COR-L47 (cell line): Measurements from ENCODE around the gene POU2AF3.
"Not testable (repeated sequence)": the region's sequence is repeated elsewhere in the genome, so short reads cannot be mapped to it uniquely, and the experiment has no call there.

Experiments used
- DNase-seq: peaks from one replicate; lab custom pipeline; 2025; lab: John Stamatoyannopoulos, UW

The POU2AF3 gene

DNA sequence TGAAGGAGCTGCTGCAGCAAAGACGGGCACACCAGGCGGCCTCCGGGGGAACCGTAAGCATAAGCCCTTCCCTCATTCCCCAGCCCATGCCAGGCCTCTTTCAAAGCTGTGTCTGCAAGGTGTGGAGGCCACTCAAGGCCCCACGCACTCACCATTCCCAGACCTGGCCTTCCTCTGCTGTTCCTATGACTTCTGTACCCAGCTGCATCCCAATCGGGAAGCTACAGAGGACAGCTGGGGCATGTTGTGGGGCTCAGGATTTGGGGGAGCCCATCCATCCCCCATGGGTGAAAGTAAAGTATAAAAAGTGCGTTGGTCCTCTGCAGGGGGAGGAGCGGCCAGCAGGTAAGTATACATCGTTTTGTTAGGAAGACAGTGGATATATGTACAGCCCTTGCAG, 2.2 kb downstream of the POU2AF3 start:
- DNase-seq: no peak

DNA sequence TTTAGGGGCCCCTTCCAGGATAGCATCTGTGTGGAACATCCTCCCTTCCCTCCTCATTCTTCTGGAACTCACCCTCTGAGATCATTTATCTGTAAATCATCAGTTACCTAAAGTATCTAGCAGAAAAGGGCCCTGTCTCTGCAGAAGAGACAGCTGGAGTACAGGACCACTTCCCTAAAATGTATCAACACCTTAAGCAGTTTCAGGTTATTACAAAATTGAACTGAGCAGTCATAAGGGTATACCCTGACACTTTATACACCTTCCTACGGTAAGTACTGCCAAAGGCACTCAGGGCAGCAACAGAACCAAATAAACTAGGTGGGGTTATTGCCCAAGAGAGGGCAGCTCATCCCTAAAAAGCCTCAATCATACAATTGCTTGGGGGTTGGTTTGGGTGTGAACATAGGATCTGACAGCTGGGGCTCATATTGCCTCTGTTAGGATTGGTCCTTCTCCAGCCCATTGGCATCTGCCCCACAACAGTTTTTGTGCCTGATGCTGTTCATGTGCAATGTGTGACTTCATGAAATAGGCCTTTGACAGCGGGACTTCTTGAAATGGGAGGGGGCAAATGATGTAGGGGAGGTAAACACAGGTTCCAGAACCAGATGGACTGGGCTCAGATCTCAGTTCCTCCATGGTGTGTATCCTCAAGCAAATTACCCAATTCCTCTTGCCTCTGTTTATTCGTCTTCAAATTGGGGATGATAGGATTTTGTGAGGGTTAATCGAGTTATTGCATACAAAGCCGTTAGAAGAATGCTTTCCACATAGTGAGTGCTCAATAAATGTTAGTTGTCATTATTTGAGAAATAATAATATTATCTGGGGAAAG, 2.9 kb downstream of the POU2AF3 start:
- peak; percentile 60 for DNase-seq

DNA sequence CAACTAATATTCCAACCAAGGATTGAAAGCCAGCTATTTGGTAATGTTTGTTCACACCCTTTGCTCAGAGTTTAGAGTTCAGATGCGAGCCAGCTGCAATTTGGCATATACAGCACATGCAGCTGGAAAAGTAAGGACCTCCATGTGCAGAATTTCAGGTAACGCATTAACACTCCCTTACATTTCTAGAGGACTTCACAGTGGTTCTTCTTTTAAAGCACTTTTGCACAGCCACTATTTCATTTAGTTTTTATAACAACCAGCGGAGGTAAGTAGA, 3.4 kb downstream of the POU2AF3 start:
- no peak for DNase-seq

DNA sequence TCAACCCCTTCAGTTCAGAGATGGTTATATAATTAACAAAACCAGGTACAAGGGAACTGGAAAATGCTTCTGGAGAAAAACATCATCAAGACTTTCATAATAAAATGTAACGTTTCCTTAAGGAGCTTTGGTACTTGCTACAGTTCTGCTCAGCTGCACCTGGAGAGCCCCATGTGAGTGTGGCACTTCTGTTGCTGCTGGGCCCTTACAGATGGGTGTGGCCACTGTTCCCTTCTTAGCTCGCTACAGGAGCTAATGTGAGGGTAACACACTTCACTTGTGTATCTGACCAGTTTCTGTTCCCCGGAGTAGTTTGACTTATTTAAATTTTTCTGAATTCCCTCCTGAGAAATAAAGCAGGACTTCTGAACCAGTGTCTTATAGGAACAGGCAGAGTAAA, 4.0 kb downstream of the POU2AF3 start:
- DNase-seq: no peak

DNA sequence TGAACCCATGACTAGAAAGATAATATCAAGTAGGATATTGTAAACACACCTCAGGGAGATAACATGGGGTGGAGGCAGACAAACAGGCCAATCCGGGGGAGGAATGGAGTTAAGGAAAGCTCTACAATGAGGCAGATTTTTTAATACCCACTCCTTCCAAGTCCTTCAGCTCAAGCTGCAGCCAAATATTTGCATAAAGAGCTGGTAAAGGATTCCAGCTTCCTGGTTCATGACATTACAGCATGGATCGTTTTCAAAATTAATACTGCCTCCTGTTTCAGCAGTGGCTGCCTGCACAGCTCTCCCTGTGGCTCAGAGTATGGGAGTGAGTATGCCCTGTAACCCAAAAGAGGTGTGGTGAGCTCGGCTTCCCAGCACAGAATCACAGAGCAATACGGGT, 5.1 kb downstream of the POU2AF3 start:
- no peak for DNase-seq

DNA sequence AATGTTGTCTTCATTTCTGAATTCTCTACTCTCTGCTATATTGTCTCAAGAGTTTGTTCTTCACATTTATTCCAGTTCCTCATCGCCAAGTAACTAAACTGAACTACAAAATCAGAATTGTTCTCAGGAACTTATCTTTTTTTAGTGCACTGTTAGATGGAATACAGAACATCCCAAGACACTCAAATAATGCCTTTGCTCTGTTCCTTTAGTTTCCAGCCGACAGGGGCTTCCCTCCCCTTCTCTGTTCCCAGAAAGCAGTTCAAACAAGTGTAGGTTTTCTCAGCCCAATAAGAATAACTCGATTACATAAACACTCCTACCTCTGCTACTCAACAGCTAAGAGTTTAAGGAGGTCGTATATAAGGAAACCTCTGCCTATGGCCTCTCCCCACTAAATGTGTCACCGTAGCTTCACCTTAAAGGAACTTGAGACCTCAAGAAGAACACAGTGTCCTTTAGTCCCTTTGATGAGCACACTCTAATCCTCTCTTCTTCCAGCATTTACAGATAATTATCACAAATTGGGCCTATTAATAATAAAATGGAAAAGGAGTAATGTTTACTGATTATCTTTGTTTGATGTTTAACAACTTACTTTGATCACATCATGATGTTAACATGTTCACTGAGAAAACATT, 6.9 kb downstream of the POU2AF3 start:
- no peak for DNase-seq

DNA sequence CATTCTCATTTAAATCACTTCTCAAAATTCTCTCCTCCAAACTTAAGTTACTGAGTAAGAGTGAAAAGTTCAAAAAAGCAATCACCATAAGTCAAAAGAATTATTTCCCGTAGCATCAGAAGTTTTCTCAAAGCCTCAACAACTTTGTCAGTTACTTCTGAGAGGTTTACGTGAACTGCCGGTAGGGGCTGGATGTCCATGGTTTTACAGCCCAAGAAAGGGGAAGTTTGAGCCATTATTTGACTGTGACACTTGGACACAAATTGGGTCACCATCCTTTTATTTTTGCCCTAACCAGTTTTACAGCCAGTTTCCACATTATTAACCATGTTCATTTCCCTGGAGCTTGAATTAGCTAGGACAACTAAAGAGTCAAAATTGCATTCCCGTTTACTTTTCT, 7.5 kb downstream of the POU2AF3 start:
- no peak for DNase-seq

DNA sequence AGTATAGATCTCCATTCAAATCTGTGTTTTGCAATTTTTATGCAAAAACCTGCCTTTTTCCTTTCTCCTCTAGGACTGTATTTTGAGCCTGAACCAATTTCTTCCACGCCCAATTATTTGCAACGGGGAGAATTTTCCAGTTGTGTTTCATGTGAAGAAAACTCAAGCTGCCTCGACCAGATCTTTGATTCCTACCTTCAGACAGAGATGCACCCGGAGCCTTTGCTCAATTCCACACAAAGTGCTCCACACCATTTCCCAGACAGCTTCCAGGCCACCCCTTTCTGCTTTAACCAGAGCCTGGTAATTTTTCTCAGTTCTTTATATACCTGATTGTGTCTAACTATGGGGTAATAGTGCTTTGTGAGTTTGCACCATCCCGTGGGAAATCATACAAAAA, 8.0 kb downstream of the POU2AF3 start:
- no peak for DNase-seq

DNA sequence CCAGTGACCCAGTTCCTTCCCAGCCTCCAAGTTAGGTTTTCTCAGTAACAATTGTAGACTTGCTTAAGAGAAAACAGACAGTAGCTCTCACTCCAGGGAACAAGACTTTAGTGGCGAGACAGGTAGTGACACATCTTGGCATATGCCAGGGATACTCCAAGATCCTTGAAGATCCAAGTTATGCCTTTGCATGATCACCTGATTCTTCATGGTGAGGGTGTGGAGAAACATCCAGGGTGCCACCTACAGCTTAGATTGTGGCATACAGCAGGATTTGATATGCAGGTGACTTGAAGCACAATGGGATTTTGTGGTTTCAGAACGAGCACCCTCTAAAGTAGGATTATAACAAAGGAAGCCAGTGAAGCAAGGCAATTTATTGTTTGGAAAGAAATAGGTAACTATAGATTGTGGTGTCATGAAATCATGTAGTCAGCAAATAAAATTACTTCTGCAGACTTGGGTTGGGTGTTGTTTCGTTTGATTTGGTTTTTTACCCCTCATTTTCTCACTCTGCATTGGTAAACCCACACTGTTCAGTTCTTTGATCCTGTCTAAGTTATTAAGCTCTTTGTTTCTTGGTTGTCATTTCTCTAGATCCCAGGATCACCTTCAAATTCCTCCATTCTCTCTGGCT, 9.2 kb downstream of the POU2AF3 start:
- DNase-seq: peak; percentile 27

DNA sequence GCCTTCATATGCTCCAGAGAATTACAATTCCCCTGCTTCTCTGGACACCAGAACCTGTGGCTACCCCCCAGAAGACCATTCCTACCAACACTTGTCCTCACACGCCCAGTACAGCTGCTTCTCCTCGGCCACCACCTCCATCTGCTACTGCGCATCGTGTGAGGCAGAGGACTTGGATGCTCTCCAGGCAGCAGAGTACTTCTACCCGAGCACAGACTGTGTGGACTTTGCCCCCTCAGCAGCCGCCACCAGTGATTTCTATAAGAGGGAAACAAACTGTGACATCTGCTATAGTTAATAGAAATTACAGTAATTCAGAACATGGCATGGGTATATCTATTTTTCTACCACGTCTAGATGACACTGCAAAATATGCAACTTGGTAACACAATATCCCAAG, 9.8 kb downstream of the POU2AF3 start:
- DNase-seq: peak; percentile 87

DNA sequence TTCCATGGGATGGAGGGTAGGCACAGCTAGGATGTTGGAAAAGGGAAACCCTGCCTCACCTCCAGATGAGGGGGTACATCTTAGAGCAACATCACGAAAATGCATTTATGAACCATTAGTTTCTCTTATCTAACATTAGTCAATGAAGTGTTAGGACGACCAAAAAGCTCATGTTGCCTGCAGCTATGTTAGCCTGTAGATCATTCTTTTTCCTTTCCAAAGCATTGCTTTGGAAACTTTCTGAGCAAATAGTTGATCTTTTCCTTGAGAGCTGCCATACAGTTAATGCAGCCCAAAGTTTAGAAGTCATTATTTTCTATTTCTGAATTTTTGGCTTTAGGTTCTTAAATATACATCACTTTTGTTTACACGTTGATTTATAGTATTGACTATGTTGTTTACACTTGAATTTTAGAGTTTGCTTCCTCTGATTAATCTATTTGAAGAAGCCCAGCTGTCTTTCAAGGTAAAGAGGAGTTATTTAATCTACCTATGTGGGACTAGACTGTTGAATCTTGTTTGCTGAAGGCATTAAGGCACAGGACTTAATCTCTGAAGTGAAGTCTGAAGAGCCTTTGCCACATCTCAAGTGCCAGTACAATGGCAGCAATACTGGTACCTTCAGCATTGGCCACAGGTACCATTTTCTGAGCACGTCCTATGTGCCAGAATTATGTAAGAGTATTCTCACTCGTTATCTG, 11.0 kb downstream of the POU2AF3 start:
- DNase-seq: no peak

DNA sequence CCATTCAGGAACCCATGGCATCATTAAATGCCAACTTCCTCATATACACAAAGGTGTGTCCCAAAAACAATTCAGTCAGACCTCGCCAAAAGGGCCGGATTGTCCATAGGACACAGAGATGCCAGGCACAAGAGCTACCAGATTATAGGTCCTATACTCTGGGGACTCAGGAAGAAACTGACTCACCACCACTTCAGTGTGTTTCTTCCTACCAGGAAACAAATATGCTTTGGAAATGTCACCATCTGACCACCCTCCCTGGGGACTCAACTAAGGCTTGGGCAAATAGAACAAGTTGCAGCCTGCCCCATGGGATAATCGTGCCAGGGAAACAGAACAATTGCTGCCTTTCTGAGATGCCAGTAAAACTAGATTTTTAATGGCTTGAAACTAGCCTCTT, 11.7 kb downstream of the POU2AF3 start:
- DNase-seq: peak; percentile 70

DNA sequence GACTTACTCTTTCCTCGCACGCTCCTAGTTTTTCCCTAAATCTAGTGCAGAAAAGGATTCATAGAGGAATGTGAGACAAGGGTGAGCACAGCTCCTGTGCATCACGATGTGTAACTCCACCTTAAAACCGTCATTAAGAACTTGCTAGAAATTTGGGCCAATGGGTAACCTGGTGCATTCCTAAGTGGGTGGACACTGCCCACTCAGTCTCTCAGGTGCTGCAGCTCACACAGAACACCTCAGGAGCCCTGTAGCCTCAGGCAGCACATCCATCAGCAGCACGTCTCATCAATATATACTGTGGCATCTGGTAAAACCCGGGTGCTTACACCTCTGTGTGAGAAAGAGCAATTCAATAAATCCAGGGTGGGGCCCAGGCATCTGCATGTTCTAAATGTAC, 12.4 kb downstream of the POU2AF3 start:
- DNase-seq: no peak

DNA sequence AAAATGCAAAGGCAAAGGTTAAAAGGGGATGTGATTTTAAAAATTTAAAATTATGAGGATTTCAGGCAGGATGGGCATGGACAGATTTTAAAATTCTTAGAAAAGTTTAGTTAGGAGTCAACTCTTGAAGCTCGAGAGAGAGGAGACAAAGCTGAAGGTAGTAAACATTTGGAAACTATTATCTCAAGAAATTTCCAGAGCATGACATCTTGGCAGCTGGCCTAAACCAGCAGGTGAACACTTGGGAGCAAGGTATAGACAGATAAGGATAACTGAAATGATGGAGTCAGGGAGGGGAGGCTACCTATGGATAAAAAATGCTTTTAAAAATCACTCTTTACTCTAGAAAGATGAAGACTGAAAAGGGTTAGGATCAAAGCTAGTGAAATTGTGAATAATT, 13.7 kb downstream of the POU2AF3 start:
- no peak for DNase-seq

DNA sequence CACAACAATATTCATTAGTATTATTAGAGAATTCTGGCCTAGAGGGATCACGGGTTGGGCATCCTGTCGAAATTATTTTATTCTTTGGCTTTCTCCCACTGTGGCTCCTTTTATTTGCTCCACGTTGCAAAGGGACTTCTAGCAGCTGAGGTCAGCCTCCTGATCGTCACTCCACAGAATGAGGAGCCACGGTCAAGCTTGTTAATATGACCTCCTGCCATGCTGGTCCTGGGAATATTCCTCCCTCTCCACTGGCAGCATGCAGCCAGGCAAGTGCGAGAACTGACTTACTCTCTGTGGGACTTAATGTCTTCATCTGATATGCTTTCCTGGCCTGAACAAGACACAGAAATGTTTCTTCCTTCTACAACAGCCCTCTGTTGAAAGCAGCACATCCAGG, 20.9 kb downstream of the POU2AF3 start:
- no peak for DNase-seq

DNA sequence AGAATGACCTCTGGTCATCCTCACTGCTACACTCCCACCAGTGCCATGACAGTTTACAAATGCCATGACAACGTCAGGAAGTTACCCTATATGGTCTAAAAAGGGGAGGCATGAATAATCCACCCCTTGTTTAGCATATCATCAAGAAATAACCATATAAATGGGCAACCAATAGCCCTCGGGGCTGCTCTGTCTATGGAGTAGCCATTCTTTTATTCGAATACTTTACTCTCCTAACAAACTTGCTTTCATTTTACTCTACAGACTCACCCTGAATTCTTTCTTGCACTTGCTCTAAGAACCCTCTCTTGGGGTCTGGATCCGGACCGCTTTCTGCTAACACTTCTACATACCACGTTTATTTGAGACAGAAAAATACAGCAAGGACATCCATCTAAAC, 21.9 kb downstream of the POU2AF3 start:
- not testable (repeated sequence) for DNase-seq

DNA sequence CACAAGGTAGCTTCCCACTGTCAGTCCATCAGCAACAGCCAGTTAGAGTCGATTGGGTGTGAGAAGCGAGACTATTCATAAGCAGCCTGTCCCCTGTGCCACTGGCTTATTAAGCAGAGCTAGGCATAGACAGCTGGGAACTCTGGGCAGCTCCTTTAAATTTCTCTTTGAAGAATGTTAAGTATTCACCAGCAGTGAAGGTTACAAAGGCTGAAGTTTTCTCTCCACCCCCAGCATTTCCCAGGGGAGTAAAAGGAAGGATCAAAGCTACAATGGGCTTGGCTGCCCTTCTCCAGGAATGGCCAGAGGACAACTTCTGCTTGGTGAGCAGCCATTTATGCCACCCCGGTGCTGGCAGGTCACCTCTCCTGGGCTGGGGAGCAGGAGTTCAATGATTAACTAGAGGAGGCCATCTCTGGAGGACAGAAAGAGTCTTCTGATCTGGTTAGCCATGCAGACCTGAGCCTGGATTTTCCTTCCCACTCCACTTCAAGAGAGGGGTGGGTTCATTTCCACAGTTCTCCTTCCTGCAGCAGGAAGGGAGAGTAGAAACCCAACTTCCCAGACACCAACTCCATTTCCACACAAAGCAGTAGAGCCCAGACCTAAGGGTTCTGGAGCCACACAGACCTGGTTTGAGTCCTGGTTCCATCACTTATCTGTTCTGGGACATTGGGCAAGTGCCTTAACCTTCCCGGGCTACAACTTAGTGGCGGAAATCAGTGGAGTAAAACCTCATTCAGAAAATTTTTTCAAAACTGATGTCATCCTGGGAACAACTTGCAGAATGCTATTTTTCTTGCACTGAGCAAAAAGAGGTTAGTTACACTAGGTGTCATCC, 22.6 kb downstream of the POU2AF3 start:
- no peak for DNase-seq

DNA sequence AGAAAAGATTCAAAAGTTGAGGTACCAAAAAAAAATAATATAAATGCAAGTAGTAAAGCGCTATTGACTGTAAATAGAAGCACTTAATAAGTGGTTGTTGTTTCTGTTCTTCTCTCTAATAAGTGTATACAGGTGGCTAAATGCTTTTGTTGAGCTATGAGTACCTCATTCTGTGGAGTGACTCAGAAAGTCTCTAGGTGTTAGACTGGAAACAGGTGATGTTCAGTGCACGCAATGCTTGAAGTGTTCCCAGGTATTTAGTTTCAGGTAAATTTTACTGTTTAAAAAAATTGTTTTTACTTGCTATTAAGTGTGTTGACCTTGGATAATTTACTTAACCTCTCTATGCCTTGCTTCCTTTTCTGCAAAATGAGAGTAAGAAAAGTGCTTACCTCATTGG, 24.2 kb downstream of the POU2AF3 start:
- no peak for DNase-seq

DNA sequence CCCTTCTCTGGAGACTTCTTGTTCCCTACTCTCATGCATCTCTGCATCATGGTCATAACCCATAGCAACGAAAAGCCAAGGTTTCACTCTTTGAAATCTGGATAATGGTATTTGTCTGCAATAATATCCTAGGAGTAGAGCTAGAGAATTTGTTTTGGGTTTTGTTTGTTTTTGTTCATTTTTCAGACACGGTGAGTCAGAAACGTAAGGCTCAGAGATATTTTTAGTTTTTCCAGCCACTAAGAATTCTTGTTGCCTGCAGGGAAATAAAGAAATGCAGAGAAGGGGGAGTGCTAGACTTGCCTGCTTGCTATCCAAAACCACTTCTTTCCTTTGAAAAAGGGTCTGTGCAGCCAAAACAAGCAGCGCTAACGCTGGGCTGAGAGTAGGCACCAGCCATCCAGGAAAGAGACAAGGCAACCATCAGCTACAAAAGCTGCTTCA, 26.0 kb downstream of the POU2AF3 start:
- no peak for DNase-seq

DNA sequence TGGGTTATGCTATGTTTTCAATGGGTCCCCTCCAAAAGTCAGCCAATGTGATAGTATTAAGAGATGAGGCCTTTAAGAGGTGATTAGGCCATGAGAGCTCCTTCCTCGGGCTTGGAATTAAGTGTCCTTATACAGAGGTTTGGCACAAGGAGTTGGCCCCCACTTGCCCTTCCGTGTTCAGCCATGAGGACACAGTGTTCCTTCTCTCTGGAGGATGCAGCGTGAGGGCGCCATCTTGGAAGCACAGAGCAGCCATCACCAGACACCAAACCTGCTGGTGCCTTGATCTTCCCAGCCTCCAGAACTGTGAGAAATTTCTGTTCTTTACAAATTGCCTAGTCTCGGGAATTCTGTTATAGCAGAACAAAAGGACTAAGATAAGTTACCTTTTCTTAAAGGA, 26.9 kb downstream of the POU2AF3 start:
- DNase-seq: no peak

DNA sequence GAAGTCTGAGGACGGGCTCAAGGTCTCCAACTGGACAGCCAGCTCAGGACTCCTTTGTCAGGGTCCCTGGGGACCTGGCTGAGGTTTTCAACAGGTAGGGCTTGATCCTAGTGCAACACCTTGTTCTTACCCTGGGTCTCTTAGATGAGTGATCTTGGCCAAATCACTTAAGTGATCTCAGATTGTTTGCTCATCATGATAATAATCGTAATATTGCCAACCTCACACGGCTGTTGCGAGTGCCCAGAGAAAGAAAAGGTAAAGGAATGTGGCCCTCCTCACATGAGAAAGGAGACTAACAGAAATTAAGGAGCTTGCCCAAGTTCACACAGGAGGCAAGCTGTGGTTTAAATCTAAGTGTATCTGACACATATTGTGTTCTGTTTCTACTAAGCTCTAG, 28.5 kb downstream of the POU2AF3 start:
- no peak for DNase-seq
